Amygdala (tissue), 56 donors: ENCODE results near the gene ORAI2.
"Not testable (repeated sequence)": the region's sequence is repeated elsewhere in the genome, so short reads cannot be mapped to it uniquely, and the experiment has no call there.

Experiments used
- DNase-seq, 56 donors: peaks; one replicate each; lab custom pipeline; 2025; lab: John Stamatoyannopoulos, UW

Gene ORAI2

DNA sequence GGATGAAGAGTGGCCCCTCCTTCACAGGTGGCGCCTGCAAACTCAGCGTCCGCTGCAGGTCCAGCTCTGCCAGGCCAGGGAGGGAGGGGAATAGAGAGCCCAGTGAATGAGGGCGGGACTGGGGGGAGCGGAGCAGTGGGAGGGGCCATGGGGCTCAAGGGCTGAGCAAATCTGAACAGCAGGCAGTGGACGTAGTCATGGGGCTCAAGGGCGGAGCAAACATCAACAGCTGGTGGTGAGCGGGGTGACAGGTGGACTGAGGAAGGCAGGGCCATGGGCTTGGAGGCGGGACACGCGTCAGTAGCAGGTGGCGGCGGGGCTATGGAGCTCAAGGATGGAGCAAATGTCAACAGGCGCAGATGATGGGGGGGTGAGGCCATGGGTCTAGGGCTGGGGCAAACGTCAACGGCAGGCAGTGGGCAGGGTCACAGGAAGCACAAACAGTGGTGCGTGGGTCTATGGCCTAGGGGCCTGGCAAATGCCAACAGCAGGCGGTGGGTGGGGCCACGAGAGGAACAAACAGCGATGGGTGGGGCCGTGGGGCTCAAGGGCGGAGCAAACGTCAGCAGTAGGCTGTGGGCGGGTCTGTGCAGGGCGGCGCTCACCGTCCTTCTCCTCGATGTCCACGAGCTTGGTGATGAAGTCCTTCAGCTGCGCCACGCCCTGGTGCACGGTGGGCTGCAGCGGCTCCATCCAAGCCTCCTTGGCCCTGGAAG is 60.0 kb downstream of the ORAI2 start:
- DNase-seq = not testable (repeated sequence)

DNA sequence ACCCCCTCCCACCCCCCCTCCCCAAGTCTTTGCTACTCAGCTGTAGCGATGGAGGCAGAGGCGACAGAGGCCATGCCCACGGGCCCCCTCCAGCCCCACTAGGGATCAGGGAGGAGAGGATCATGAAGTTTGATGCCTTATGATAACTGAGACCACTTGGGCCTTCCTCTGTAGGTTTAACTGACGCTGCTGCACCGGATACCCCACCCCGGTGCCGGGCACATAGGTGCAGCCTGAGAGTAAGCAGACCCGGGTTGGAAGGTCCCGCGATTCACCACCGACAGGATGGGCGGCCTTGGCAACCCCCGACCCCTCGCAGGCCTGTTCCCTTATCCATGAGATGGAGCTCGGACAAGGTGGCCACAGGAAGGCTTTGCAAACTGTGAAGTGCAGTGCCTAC is 60.7 kb downstream of the ORAI2 start:
- not testable (repeated sequence) for DNase-seq

DNA sequence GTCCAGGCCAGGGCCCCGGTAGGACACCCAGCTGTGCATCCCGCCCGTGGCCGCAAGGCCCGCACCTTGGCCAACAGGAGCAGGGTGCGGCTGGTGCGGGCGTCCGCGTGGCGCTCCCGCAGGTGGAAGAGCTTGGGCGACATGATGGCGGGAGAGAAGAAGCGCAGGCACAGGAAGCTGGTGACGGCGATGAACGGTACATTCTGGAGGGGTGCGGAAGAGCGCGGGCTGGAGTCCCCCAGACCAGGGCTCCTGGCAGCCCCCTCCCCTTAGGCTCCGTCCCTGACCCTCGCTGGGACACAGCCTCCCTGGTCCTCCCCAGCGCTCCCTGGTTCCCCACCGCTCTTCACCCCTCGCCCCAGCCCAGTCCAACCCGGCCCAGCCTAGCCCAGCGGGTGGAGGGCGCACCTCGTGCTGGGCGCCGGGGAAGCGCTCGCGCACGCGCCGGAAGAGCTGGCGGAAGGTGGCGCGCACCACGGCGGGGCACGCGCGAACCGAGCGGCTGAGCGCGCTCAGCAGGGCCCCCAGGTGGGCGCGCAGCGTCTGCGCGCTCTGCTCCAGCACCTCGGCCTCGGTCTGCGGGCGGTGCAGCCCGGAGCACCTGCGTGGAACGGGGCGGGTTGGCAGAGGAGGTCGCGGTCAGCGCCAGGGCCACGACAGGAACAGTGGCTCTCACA is 61.2 kb downstream of the ORAI2 start:
- DNase-seq = not testable (repeated sequence)

DNA sequence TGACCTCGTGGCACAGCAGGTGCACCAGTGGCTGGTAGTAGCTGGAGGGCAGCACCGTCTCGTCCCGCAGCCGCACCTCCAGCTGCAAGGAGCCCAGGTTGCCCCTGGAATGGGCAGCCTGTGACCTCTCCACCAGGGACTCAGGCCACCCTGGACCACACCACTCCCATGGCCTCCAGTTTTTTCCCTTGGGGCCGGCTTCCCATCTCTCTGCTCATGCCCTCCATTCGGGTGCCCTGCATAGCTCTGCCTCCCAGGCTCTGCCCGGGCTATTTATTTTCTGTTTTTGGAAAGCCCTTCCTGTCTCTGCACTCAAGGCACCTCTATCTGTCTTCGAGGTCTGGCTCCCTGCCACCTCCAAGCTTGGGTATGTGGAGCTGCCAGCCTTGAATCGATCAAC is 63.5 kb downstream of the ORAI2 start:
- DNase-seq = not testable (repeated sequence)

DNA sequence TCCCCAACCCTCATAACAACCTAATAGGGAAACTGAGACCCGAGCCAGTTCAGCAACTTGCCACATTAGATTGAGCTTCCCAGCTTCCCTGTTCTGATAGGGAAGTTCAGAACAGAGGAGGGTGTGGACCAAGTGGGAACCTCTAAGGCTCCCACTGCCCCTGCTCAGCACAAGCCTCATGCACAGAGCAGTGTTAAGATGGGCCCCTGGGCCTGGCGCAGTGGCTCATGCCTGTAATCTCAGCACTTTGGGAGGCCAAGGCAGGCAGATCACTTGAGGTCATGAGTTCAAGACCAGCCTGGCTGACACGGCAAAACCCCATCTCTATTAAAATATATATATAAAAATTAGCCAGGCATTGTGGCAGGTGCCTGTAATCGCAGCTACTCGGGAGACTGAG is 63.9 kb downstream of the ORAI2 start:
- not testable (repeated sequence) for DNase-seq

DNA sequence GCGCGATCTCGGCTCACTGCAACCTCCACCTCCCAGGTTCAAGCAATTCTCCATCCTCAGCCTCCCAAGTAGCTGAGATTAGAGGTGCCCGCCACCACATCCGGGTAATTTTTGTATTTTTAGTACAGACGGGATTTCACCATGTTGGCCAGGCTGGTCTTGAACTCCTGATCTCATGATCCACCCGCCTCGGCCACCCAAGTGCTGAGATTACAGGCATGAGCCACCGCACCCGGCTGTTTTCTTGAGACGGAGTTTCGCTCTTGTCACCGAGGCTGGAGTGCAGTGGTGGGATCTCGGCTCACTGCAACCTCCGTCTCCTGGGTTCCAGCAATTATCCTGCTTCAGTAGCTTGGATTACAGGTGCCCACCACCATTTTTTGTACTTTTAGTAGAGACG is 64.9 kb downstream of the ORAI2 start:
- DNase-seq = not testable (repeated sequence)

- not testable (repeated sequence) for DNase-seq
Measured at GRCh38 chr7:102503141-102503540, 69.8 kb downstream of the ORAI2 start.

DNA sequence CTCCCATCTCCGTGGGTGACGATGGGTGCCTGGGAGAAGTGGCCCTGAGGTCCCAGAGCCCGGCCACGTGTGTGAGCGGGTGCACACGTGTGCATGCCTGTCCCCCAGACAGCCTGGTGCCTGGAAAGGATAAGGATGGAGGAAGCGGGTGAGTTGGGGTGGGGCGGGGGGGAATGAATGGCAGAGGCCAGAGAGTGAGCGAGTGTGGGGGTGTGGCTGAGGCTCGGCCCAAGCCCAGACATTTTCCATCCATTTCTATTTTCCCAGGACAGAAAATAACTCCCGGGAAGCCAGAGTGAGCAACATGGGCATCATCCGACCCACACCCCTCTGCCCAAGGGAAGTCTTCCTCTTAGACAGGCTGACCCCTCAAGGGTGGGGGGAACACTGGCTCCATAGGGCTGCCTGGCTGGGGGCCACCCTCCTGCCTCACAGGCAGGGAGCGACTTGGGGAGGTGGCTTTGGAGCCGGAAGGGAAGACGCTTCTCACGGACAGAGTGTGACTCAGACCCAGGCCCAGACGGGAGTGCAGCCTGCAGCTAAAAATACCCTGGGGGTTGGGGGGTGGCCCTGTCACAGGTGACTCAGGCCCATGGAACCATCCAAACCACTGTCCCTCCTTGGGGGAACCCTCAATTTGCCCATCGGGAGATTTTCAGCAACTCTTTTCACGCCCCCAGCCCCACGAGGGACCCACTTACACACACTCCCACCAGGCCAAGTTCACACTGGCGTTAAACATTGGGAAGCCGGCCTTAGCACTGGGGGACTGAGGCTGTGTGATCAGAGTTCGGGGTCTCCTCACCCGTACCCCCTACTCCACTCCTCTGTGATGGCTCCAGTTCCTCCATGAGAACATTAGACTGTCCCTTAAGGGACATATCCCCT is 72.2 kb downstream of the ORAI2 start:
- not testable (repeated sequence) for DNase-seq
